C4-2B (cell line): Measurements from ENCODE around the gene EIF4E3.

Experiments used
- CTCF ChIP-seq: fragments of 450-650 bp; conservative IDR thresholded peaks from 2 replicates; pipeline ENCODE4 v1.5.1; 2017; ENCODE audit warnings: mild to moderate bottlenecking
- ZFX ChIP-seq: fragments of 450-650 bp; IDR thresholded peaks from 2 replicates; pipeline ENCODE4 v1.6.1; 2017

GRCh38 chr3:71753701-71754609, 28.8 kb upstream of the EIF4E3 start, which contains the start of gene GPR27:
- TF ChIP-seq CTCF (no peak), ZFX (peak; percentile 64)
